Activated CD8-positive, alpha-beta memory T cell treated with anti-CD3 and anti-CD28 coated beads, Interleukin-2, amount 50 U/mL, for 24 hours (primary cell): ENCODE results near the gene RNF10.
"Not testable (repeated sequence)": the region's sequence is repeated elsewhere in the genome, so short reads cannot be mapped to it uniquely, and the experiment has no call there.

Experiments used
- DNase-seq: peaks from one replicate; pipeline ENCODE4 v3.0.0-alpha.2; 2020; ENCODE audit errors: extremely low read depth

RNF10 gene

DNA sequence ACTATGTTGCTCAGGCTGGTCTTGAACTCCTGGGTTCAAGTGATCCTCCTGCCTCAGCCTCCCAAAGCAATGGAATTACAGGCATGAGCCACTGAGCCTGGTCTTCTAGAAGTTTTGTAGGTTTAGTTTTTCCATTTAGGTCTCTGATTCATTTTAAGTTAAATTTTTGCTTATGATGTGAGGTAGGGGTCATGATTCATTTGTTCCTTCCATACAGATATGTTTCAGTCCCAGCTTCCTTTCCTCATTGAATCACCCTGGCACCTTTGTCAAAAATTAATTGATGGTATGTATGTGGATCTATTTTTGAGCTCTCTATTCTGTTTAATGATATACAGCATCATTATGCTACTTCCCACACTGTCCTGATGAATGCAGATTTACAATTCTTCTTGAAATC, 80.7 kb downstream of the RNF10 start:
- DNase-seq: no peak

DNA sequence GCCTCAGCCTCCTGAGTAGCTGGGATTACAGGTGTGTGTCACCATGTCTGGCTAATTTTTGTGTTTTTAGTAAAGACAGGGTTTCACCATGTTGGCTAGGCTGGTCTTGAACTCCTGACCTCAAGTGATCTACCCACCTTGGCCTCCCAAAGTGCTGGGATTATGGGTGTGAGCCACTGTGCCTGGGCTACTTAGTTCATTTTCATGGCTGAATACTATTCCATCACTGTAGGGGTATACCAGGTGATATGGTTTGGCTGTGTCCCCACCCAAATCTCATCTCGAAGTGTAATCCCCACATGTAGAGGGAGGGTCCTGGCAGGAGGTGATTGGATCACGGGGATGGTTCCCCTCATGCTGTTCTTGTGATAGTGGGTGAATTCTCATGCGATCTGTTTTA, 83.0 kb downstream of the RNF10 start:
- DNase-seq: not testable (repeated sequence)

- not testable (repeated sequence) for DNase-seq
Observed at GRCh38 chr12:120617767-120618166, 83.6 kb downstream of the RNF10 start.

- no peak for DNase-seq
Observed at GRCh38 chr12:120618954-120619615, 84.9 kb downstream of the RNF10 start.

DNA sequence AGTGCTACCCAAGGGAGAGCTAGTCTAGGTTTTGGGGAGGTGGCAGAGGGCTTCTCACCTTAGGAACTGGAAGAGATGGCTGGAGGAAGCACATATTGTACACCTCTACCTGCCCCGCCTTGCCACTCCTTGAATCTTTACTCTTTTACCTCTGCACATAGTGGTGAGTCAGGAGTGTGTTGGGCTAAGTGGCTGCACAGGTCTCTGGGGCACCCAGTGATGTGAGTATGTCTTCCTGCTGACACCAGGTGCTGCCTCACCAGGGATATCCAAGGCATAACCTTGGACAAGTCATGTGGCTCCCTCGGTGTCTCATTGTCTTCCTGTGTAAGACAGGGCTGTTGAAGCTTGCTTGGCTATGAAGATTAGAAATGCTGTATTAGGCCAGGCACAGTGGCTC, 86.5 kb downstream of the RNF10 start:
- DNase-seq: no peak

GRCh38 chr12:120625557-120626419, 91.6 kb downstream of the RNF10 start:
- no peak for DNase-seq
